BJ (cell line): ENCODE data around the gene MEG3. TPM values are rescaled to one million over a fixed set of nuclear protein-coding genes. Genes with fewer than 3 reads are reported as not detected.

Source experiments
- CTCF ChIA-PET: fragments of 350-600 bp; formaldehyde crosslinking; extraction: SDS; loops from one replicate; lab custom pipeline; 2021; ENCODE audit warnings: antibody characterized with exemption, inconsistent platforms; lab: Yijun Ruan, JAX
- POLR2A ChIA-PET: fragments of 300-600 bp; sonication (Branson Sonifier 250); formaldehyde crosslinking; extraction: SDS; loops from one replicate; lab custom pipeline; 2021; ENCODE audit warnings: antibody characterized with exemption; lab: Charles Lee
- DNase-seq: peaks from one replicate; pipeline ENCODE4 v3.0.0-alpha.2; 2011; ENCODE audit warnings: low read depth
- H3K27me3 ChIP-seq: 2 replicates; pipeline ENCODE4 v1.6.0; 2011; ENCODE audit warnings: low read length; ENCODE audit not compliant: control insufficient read depth, insufficient read depth
- H3K36me3 ChIP-seq: 2 replicates; pipeline ENCODE4 v1.5.1; 2011; ENCODE audit warnings: low read length; ENCODE audit not compliant: control insufficient read depth, insufficient read depth
- H3K4me3 ChIP-seq: 2 replicates; pipeline ENCODE4 v1.5.1; 2011; ENCODE audit warnings: low read depth, mild to moderate bottlenecking, control low read depth, low read length
- polyA plus RNA-seq: library from polyadenylated mRNA; depleted of rRNA; stranded (reverse); fragments of >200 nt; gene quantifications from 2 replicates; pipeline ENCODE4 v1.2.3, GENCODE V29; 2011
- TF ChIP-seq, protein P1 (sequence below): IDR thresholded peaks from 2 replicates; pipeline ENCODE4 v1.5.1; 2011; ENCODE audit warnings: low read depth, mild to moderate bottlenecking, control low read depth, inconsistent platforms, low read length, moderate library complexity; ENCODE audit not compliant: insufficient read depth

The MEG3 gene
- polyA plus RNA-seq, 1 experiment, result 234 TPM

DNA sequence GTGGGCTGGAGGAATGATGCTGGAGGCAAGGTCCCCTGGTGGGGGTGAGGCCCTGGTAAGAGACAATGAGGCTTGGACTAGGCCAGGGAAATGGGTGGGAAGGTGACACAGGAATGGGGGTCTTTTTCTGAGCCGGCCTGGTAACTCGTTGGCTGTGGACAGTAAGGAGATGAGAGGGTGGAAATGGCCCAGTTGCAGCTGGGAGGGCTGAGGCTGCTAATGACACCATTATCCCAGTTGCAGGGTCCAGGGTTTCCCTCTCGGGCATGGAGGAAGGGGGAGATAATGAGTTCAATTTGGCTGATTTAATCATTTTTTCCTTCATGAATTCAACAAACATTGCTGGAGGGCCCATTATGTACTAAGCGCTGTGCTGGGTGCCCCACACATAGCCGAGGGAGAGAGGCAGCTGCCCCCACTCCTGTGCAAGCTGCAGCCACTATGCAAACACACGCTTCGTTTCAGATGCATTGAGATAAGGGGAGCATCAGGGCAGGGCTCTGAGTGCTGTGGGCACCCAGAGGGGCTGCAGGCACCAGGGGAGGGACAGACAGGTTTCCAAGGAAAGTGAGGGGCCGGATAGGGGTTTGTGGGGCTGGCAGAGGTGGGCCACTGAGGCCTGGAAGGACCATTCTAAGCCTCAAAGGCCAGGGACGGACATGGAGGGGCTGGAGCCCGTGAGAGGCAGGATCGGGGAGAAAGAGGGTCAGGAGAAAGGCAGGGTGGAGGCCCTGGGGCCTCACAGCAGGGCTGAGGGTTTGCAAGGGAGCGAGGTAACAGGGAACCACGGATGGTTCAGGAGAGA, 43.2 kb upstream of the MEG3 start:
- no peak overlapping the region for H3K4me3 ChIP-seq
- H3K36me3 ChIP-seq, result no peaks in the 10 kb centered on the region
- CTCF ChIA-PET, result no interaction called here
- TF ChIP-seq, protein P1, sequence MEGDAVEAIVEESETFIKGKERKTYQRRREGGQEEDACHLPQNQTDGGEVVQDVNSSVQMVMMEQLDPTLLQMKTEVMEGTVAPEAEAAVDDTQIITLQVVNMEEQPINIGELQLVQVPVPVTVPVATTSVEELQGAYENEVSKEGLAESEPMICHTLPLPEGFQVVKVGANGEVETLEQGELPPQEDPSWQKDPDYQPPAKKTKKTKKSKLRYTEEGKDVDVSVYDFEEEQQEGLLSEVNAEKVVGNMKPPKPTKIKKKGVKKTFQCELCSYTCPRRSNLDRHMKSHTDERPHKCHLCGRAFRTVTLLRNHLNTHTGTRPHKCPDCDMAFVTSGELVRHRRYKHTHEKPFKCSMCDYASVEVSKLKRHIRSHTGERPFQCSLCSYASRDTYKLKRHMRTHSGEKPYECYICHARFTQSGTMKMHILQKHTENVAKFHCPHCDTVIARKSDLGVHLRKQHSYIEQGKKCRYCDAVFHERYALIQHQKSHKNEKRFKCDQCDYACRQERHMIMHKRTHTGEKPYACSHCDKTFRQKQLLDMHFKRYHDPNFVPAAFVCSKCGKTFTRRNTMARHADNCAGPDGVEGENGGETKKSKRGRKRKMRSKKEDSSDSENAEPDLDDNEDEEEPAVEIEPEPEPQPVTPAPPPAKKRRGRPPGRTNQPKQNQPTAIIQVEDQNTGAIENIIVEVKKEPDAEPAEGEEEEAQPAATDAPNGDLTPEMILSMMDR, result no peak
- no peak for DNase-seq
- H3K27me3 ChIP-seq, result peaks cover 5% of the 10 kb centered on the region
- POLR2A ChIA-PET, result no interaction called here

DNA sequence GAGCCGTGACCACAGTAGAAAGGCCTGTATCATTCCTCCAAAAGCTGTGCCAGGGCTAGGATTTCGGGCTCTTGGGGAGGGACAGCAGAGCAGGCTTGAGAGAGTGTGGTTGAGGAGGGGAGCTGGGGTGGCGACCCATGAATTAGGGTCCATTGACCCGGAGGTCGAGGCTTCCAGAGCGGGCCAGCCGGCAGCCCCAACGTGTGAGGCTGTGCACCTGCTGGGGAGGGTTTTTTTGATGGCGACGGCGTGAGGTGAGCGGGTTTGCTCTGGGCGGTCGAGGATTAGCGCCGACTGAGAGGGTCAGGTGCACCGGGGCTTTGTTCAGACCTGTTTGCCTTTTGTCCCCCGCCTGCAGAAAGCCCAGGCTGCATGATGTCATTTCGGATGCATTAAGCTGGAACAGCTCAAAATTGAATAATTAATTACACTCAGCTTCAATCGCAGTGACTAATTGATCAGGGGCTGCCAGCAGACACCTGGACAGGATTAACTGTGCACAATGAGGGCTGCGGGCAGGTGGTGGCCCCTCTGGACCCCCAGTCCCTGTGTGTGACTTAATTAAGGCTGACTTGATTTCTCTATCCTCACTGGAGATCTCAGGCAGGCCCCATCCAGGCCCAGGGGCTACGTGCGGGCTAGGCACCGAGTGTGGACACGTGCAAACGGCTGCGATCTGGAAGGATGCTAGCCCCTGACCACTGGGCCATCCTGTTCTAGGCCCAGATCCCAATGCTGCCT, 42.1 kb upstream of the MEG3 start:
- TF ChIP-seq, protein P1, result no peak
- H3K27me3 ChIP-seq, result peaks cover 2% of the 10 kb centered on the region
- no peak overlapping the region for H3K4me3 ChIP-seq
- ChIA-PET CTCF (no interaction called here), POLR2A (no interaction called here)
- DNase-seq, result no peak
- H3K36me3 ChIP-seq, result no peaks in the 10 kb centered on the region

DNA sequence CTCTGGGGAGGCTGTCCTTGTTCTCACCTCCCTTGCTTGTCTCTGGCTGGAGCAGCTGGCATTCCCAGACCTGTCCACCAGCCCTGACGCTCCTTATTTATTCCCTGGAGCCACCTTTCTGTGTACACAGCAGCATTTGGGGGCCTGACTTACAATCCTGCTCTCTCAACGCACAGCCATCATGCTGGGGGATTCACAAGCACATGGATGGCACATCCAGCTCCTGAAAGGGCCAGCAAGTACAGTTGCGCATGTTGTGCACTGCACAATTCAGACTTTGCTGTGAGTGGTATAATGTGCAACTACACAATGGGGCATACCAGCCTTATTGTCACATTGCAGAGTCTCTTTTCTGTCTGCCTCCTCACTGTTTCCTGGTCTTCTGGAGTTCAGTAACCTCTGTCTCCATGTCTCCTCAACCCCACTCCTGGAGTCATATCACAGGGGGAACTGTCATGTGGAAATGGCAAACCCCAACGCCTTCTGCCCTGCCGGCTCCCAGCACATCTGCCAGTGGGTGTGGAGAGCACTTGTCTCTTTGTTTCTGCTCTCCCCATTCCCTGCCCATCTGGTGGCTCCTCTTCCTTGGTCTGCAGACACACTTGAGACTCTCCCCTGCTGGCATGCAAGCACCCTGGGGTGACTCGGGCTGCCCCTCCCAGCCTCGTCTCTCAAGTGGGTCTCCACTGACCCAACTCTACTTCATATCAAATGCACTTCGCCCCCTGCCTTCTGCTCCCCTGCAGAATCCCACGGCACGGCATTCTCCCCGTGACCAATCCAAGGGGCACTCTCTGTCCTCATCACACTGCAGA, 41.2 kb upstream of the MEG3 start:
- CTCF ChIA-PET, result no interaction called here
- Histone ChIP-seq H3K27me3 (peaks cover 2% of the 10 kb centered on the region; the same call in 1 of the 2 replicates), H3K36me3 (no peaks in the 10 kb centered on the region), H3K4me3 (no peak overlapping the region)
- POLR2A ChIA-PET, result no interaction called here
- TF ChIP-seq, protein P1, result no peak
- no peak for DNase-seq

DNA sequence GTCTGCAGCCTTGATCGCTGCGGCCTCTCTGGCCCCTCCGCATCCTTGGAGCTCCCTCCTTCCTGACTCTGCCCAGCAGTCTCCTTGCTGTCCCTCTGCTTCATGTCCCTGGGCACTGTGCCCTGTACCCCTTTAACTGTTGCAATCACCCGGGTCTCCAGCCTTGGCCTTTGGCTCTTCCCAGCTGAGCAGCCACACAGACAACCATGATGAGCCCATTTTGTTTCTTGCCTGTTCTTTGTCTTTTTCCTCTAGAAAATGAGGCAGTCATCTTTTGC, 40.6 kb upstream of the MEG3 start:
- TF ChIP-seq, protein P1, result no peak
- ChIA-PET CTCF (no interaction called here), POLR2A (no interaction called here)
- no peaks in the 10 kb centered on the region for H3K36me3 ChIP-seq
- peaks cover 2% of the 10 kb centered on the region; the same call in 1 of the 2 replicates for H3K27me3 ChIP-seq
- DNase-seq, result no peak
- H3K4me3 ChIP-seq, result no peak overlapping the region

DNA sequence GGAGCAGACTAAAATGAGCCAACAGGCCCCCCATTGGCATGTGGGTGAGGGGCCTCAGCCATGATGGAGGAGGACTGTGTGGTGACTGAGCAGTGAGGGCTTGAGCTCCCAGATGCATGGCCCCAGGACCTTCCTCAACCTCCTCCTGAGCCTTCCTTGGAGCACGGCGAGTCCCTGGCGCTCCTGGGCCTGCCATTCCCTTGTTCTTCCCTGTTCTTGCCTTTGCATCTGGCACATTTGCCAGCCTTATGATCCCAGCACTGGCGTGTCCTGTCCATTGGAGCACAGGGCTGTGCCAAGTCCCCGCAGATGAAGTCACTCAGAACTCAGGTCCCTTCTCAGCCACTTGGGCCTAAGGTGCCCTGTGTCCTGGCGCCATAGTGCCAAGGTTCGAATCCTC, 40.3 kb upstream of the MEG3 start:
- peaks cover 2% of the 10 kb centered on the region; the same call in 1 of the 2 replicates for H3K27me3 ChIP-seq
- no peaks in the 10 kb centered on the region for H3K36me3 ChIP-seq
- H3K4me3 ChIP-seq, result no peak overlapping the region
- DNase-seq, result no peak
- TF ChIP-seq, protein P1, result no peak
- ChIA-PET CTCF (no interaction called here), POLR2A (no interaction called here)
